ENCODE results near the gene GPR156. TPM values are rescaled to one million over a fixed set of nuclear protein-coding genes. Genes with fewer than 3 reads are reported as not detected.

Gene GPR156
- total RNA-seq, 1 experiment from 2014 or later, result 2.8 TPM

GRCh38 chr3:120264963-120265362, 20.1 kb downstream of the GPR156 start:
- CTCF ChIA-PET, result no interaction called here
- POLR2A ChIA-PET (ENCODE audit: unreplicated experiment), result no interaction called here
- Histone ChIP-seq H3K36me3 (ENCODE audit: low read depth) (no peaks in the 10 kb centered on the region), H3K27me3 (ENCODE audit: insufficient read depth, low read depth) (no peaks in the 10 kb centered on the region), H3K4me2 (no peak overlapping the region), H4K20me1 (ENCODE audit: insufficient read depth) (no peaks in the 10 kb centered on the region), H3K27ac (no peak overlapping the region), H3K9me3 (ENCODE audit: insufficient read depth, low read depth) (no peaks in the 10 kb centered on the region; the same call in 1 of the 2 replicates), H3F3A (ENCODE audit: insufficient read depth, low read depth) (no peaks in the 10 kb centered on the region), H2AFZ (no peak overlapping the region), H3K4me1 (replicated peaks; ENCODE audit: insufficient read depth) (no peaks in the 10 kb centered on the region), H3K79me2 (ENCODE audit: low read depth) (no peaks in the 10 kb centered on the region), H3K4me3 (no peak overlapping the region), H3K9me2 (ENCODE audit: insufficient read depth) (no peaks in the 10 kb centered on the region)
- no TSS peak for BruUV-seq (replicated peaks)
- no peak for DNase-seq
- intact Hi-C loops (cut with micrococcal nuclease; ENCODE audit: unreplicated experiment), result no loop called here
- TF ChIP-seq EZH2 (IDR thresholded peaks at IDR 0.05; ENCODE audit: low read depth), result no peak
- TF ChIP-seq, protein P1, sequence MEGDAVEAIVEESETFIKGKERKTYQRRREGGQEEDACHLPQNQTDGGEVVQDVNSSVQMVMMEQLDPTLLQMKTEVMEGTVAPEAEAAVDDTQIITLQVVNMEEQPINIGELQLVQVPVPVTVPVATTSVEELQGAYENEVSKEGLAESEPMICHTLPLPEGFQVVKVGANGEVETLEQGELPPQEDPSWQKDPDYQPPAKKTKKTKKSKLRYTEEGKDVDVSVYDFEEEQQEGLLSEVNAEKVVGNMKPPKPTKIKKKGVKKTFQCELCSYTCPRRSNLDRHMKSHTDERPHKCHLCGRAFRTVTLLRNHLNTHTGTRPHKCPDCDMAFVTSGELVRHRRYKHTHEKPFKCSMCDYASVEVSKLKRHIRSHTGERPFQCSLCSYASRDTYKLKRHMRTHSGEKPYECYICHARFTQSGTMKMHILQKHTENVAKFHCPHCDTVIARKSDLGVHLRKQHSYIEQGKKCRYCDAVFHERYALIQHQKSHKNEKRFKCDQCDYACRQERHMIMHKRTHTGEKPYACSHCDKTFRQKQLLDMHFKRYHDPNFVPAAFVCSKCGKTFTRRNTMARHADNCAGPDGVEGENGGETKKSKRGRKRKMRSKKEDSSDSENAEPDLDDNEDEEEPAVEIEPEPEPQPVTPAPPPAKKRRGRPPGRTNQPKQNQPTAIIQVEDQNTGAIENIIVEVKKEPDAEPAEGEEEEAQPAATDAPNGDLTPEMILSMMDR (conservative IDR thresholded peaks at IDR 0.05), result no peak

DNA sequence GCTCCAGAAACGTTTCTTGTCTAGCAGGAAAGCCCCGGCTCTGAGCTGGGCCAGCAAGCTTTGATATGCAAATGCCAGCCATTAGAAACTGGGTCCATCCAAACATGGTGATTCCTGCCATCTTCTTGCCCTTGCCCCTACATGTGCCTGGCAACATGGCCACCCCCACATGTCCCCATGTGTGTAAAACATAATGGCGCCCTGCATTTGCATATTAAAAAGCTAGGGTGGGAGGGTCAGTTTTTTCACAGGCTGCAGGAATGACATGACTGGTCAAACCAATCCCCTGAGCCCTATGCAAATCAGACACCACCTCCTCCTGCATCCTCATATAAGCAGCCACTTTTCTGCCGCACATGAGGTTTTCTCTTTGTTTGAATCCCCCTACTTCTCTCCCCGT, 21.2 kb downstream of the GPR156 start:
- BruUV-seq (replicated peaks), result no TSS peak
- ChIA-PET CTCF (no interaction called here), POLR2A (ENCODE audit: unreplicated experiment) (interaction anchor here (0.7 kb wide), 1 partner anchor 170 kb away, joined by 3 read pairs; the partner anchor contains the start of gene GSK3B)

DNA sequence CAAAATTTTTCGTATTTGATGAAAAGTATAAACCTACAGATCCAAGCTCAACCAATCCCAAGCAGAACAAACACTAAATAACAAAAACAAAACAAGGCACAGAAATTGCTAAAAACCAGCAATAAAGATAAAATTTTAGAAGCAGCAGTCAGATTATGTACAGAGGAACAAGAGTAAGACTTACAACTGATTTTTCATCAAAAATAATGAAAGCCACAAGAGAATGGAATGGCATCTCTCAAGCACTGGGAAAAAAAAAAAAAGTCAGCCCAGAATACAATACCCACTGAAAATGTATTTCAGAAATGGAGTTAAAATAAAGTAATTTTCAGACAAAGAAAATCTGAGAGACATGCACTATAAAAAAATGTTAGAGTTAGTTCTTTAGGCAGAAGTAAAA, 27.0 kb downstream of the GPR156 start:
- Histone ChIP-seq H2AFZ (no peak overlapping the region), H3K4me2 (no peak overlapping the region), H3K36me3 (ENCODE audit: low read depth) (no peaks in the 10 kb centered on the region), H3K4me1 (replicated peaks; ENCODE audit: insufficient read depth) (no peaks in the 10 kb centered on the region), H3K27ac (no peak overlapping the region), H3K27me3 (ENCODE audit: insufficient read depth, low read depth) (no peaks in the 10 kb centered on the region), H3K4me3 (no peak overlapping the region), H3K9me2 (ENCODE audit: insufficient read depth) (no peaks in the 10 kb centered on the region), H3K9me3 (ENCODE audit: insufficient read depth, low read depth) (peaks cover 14% of the 10 kb centered on the region), H3F3A (ENCODE audit: insufficient read depth, low read depth) (no peaks in the 10 kb centered on the region), H3K79me2 (ENCODE audit: low read depth) (no peaks in the 10 kb centered on the region), H4K20me1 (ENCODE audit: insufficient read depth) (no peaks in the 10 kb centered on the region)
- POLR2A ChIA-PET (ENCODE audit: unreplicated experiment), result no interaction called here
- CTCF ChIA-PET, result no interaction called here
- intact Hi-C loops (cut with micrococcal nuclease; ENCODE audit: unreplicated experiment), result no loop called here
- no peak for DNase-seq
- BruUV-seq (replicated peaks), result no TSS peak
- no peak for TF ChIP-seq EZH2 (IDR thresholded peaks at IDR 0.05; ENCODE audit: low read depth)
- TF ChIP-seq, protein P1 (conservative IDR thresholded peaks at IDR 0.05), result no peak

More for the DNA sequence above, 21.2 kb downstream of the GPR156 start:
- no peak for TF ChIP-seq EZH2 (IDR thresholded peaks at IDR 0.05; ENCODE audit: low read depth)
- TF ChIP-seq, protein P1 (conservative IDR thresholded peaks at IDR 0.05), result no peak
- Histone ChIP-seq H3K27ac (no peak overlapping the region), H3K27me3 (ENCODE audit: insufficient read depth, low read depth) (no peaks in the 10 kb centered on the region), H4K20me1 (ENCODE audit: insufficient read depth) (no peaks in the 10 kb centered on the region), H3F3A (ENCODE audit: insufficient read depth, low read depth) (no peaks in the 10 kb centered on the region), H3K79me2 (ENCODE audit: low read depth) (no peaks in the 10 kb centered on the region), H3K9me3 (ENCODE audit: insufficient read depth, low read depth) (no peaks in the 10 kb centered on the region), H2AFZ (no peak overlapping the region), H3K4me3 (no peak overlapping the region), H3K9me2 (ENCODE audit: insufficient read depth) (no peaks in the 10 kb centered on the region), H3K36me3 (ENCODE audit: low read depth) (no peaks in the 10 kb centered on the region), H3K4me2 (no peak overlapping the region), H3K4me1 (replicated peaks; ENCODE audit: insufficient read depth) (no peaks in the 10 kb centered on the region)
- no peak for DNase-seq
- intact Hi-C loops (cut with micrococcal nuclease; ENCODE audit: unreplicated experiment), result no loop called here

Data from PC-9 (cell line).